GM12878 (cell line): ENCODE results near the gene FKBP11. TPM values are rescaled to one million over a fixed set of nuclear protein-coding genes. Genes with fewer than 3 reads are reported as not detected.

Source experiments
- ATF7 ChIP-seq: fragments of 450-650 bp; IDR thresholded peaks from 2 replicates; pipeline ENCODE4 v1.6.1; 2016; ENCODE audit warnings: low read depth, mild to moderate bottlenecking
- BHLHE40 ChIP-seq, 2 experiments: fragments of 450-650 bp in 1 of 2; IDR thresholded peaks; 2 replicates each; pipeline ENCODE4 v1.6.1; 2011 to 2017; ENCODE audit warnings: low read depth in 2 of 2, borderline replicate concordance in 1 of 2, improper control_type of control experiment in 1 of 2, low read length in 1 of 2, mild to moderate bottlenecking in 1 of 2
- BMI1 ChIP-seq: fragments of 450-650 bp; IDR thresholded peaks from 2 replicates; pipeline ENCODE4 v1.6.1; 2016; ENCODE audit warnings: mild to moderate bottlenecking, moderate library complexity, borderline replicate concordance
- CBX5 ChIP-seq: sonication (generic); IDR thresholded peaks from 2 replicates; pipeline ENCODE4 v1.6.1; 2016; ENCODE audit warnings: low read depth, moderate library complexity, mild to moderate bottlenecking, inconsistent platforms
- CTCF ChIP-seq, 3 experiments: IDR thresholded peaks in 2 of 3; conservative IDR thresholded peaks in 1 of 3; 2 replicates each; pipeline ENCODE4 v1.5.1; 2011; ENCODE audit warnings: low read depth in 3 of 3, low read length in 3 of 3, mild to moderate bottlenecking in 3 of 3, control low read depth in 2 of 3, moderate library complexity in 2 of 3, inconsistent platforms in 1 of 3, mixed read lengths in 1 of 3; ENCODE audit not compliant: control insufficient read depth in 2 of 3, insufficient read depth in 1 of 3; ENCODE audit errors: extremely low read depth in 1 of 3
- EED ChIP-seq: sonication (generic); IDR thresholded peaks from 2 replicates; pipeline ENCODE4 v1.6.1; 2016; ENCODE audit warnings: antibody characterized with exemption, low read depth
- EZH2 ChIP-seq: IDR thresholded peaks from 2 replicates; pipeline ENCODE4 v1.6.1; 2012; ENCODE audit warnings: low read depth, mild to moderate bottlenecking, control low read depth, inconsistent platforms, low read length, borderline replicate concordance; ENCODE audit not compliant: control insufficient read depth
- GATAD2B ChIP-seq: fragments of 450-650 bp; conservative IDR thresholded peaks from 2 replicates; pipeline ENCODE4 v1.6.1; 2017; ENCODE audit warnings: low read depth, mild to moderate bottlenecking, moderate library complexity
- HDAC6 ChIP-seq: fragments of 200-600 bp; sonication (generic); IDR thresholded peaks from one replicate; pipeline ENCODE4 v1.8.0; 2017; ENCODE audit warnings: antibody characterized with exemption; ENCODE audit not compliant: unreplicated experiment
- NFYA ChIP-seq: IDR thresholded peaks from 2 replicates; pipeline ENCODE4 v1.6.1; 2011; ENCODE audit warnings: low read depth, mild to moderate bottlenecking, low read length, improper control_type of control experiment, borderline replicate concordance
- PAX5 ChIP-seq: IDR thresholded peaks from 2 replicates; pipeline ENCODE4 v1.6.1; 2011; ENCODE audit warnings: low read depth, low read length, borderline replicate concordance
- SKIL ChIP-seq: fragments of 450-650 bp; IDR thresholded peaks from 2 replicates; pipeline ENCODE4 v1.6.1; 2017; ENCODE audit warnings: mild to moderate bottlenecking, low read depth, inconsistent platforms; ENCODE audit not compliant: poor library complexity, severe bottlenecking
- SMAD5 ChIP-seq: IDR thresholded peaks from 2 replicates; pipeline ENCODE4 v1.6.1; 2016; ENCODE audit warnings: antibody characterized with exemption, low read depth
- SMARCA5 ChIP-seq: fragments of 450-650 bp; IDR thresholded peaks from 2 replicates; pipeline ENCODE4 v1.6.1; 2017; ENCODE audit warnings: mild to moderate bottlenecking
- SP1 ChIP-seq: IDR thresholded peaks from one replicate; pipeline ENCODE4 v1.6.1; 2011; ENCODE audit warnings: low read depth, low read length
- SREBF1 ChIP-seq: IDR thresholded peaks from 2 replicates; pipeline ENCODE4 v1.6.1; 2012; ENCODE audit warnings: mild to moderate bottlenecking, low read length
- STAT1 ChIP-seq: fragments of 450-650 bp; conservative IDR thresholded peaks from 2 replicates; pipeline ENCODE4 v1.6.1; 2014; ENCODE audit warnings: antibody characterized with exemption, mild to moderate bottlenecking
- SUPT20H ChIP-seq: IDR thresholded peaks from 2 replicates; pipeline ENCODE4 v1.6.1; 2011; ENCODE audit warnings: low read depth, mild to moderate bottlenecking, low read length, moderate library complexity, borderline replicate concordance; ENCODE audit not compliant: control insufficient read depth
- TBL1XR1 ChIP-seq: IDR thresholded peaks from 2 replicates; pipeline ENCODE4 v1.6.1; 2012; ENCODE audit warnings: low read depth, low read length, improper control_type of control experiment
- TCF12 ChIP-seq: IDR thresholded peaks from 2 replicates; pipeline ENCODE4 v1.6.1; 2011; ENCODE audit warnings: low read depth, mild to moderate bottlenecking, low read length
- TCF7 ChIP-seq: IDR thresholded peaks from 2 replicates; pipeline ENCODE4 v1.6.1; 2014; ENCODE audit warnings: antibody characterized with exemption, borderline replicate concordance
- USF2 ChIP-seq: IDR thresholded peaks from 2 replicates; pipeline ENCODE4 v1.6.1; 2011; ENCODE audit warnings: low read depth, low read length, improper control_type of control experiment, borderline replicate concordance
- ZNF217 ChIP-seq: fragments of 450-650 bp; IDR thresholded peaks from 2 replicates; pipeline ENCODE4 v1.6.1; 2017; ENCODE audit warnings: antibody characterized with exemption, mild to moderate bottlenecking
- ZNF622 ChIP-seq: fragments of 450-650 bp; IDR thresholded peaks from 2 replicates; pipeline ENCODE4 v1.6.1; 2017; ENCODE audit warnings: mild to moderate bottlenecking, inconsistent platforms
- ZSCAN29 ChIP-seq: fragments of 450-650 bp; IDR thresholded peaks from 2 replicates; pipeline ENCODE4 v1.6.1; 2017; ENCODE audit warnings: mild to moderate bottlenecking, moderate library complexity
- polyA plus RNA-seq, 11 experiments: library from polyadenylated mRNA; depleted of rRNA in 4 of 11; unstranded in 6 of 11; stranded (reverse) in 5 of 11; fragments of >200 nt; fragmentation: Nextera tagmentation in 4 of 11; fragmentation: Illumina TruSeq in 1 of 11; extraction: Ambion mirVana in 4 of 11; extraction: Trizol in 1 of 11; gene quantifications; 1 replicate in 1 of 11; 2 replicates in 10 of 11; pipeline versions ENCODE4 v1.2.1 to v1.2.3, GENCODE V29; 2011 to 2016; ENCODE audit warnings: inconsistent platforms in 2 of 11, missing spikeins in 2 of 11, low read depth in 1 of 11
- total RNA-seq, 4 experiments: library from RNA; depleted of rRNA in 3 of 4; stranded (reverse); fragments of >200 nt in 3 of 4; fragmentation: Illumina TruSeq in 1 of 4; extraction: Trizol in 1 of 4; gene quantifications; 2 replicates each; pipeline versions ENCODE4 v1.2.1 to v1.2.3, GENCODE V29; 2013 to 2021

The FKBP11 gene
- total and polyA plus RNA-seq, 10 of the 15 experiments (the other 5 are each of a cell fraction or from before 2014, with no cell fraction given), result 25.0 to 135 (median 56.5) TPM

- TF ChIP-seq SMAD5 (0 out of 2 replicates have a peak, but pooled peaks have one; percentile 27), HDAC6 (no peak), SMARCA5 (peak; percentile 91), EZH2 (no peak), ATF7 (0 out of 2 replicates have a peak, but pooled peaks have one; percentile 17), TCF7 (no peak), SP1 (peak; percentile 11), CTCF (IDR thresholded peaks at IDR 0.05 in 2 of 3, conservative IDR thresholded peaks at IDR 0.05 in 1 of 3; ENCODE audit: control insufficient read depth in 2 of 3, extremely low read depth in 1 of 3, insufficient read depth in 1 of 3, low read depth in 3 of 3, low read length in 3 of 3) (peak; percentile 88 to 95 (median 93)), SKIL (no peak), ZNF622 (no peak), GATAD2B (peak; percentile 36; the same call in 1 of the 2 replicates), EED (no peak; the same call in 1 of the 2 replicates), STAT1 (no peak), USF2 (peak; percentile 28; the same call in 1 of the 2 replicates), BMI1 (no peak), SREBF1 (no peak), TBL1XR1 (0 out of 2 replicates have a peak, but pooled peaks have one; percentile 21), ZSCAN29 (no peak), BHLHE40 (IDR thresholded peaks at IDR 0.05; ENCODE audit: borderline replicate concordance in 1 of 2, low read depth in 2 of 2, low read length in 1 of 2) (peak; percentile 30 to 69; a peak in 3 of 4 replicates), CBX5 (no peak), PAX5 (no peak), SUPT20H (no peak), ZNF217 (no peak), NFYA (no peak), TCF12 (0 out of 2 replicates have a peak, but pooled peaks have one; percentile 10)
These were observed 532 bp downstream of the FKBP11 start (continued) for GRCh38 chr12:48924617-48925303.
